ENCODE results near the gene LZTFL1. TPM values are rescaled to one million over a fixed set of nuclear protein-coding genes. Genes with fewer than 3 reads are reported as not detected.
"Not testable (repeated sequence)": the region's sequence is repeated elsewhere in the genome, so short reads cannot be mapped to it uniquely, and the experiment has no call there.

The LZTFL1 gene
- total RNA-seq, 1 donor from 2014 or later: 22.8 TPM

DNA sequence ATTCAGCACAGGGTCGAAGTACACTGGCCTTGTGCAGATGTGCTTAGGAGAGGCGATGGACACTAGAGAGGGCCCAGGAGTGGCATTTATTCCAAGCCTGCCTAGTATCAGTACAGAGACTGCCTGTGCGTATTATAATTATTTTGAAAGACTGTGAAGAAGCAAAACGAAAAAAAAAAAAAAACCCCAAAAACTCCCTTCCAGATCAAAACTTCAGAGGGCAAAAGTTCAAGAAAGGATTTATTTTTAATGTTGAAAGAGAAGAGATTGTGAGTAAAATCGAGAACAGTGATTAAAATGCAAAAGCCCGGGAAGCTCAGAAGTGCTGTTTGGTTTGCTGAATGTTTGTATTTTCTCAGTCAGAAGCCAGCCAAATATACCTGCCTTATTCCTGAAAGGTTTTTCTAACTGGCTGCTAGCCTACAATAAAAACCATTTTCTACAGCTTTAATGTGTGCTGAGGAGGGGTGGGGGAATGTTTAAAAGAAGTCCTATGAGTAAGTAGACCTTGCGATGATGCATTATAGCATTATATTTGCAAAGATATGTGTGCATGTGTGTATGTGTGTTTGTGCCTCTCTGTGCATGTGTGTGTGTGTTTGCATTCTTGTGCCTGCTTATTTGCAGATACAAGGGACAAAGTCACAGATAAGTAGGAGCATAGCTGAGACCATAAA, 19.3 kb upstream of the LZTFL1 start:
- Histone ChIP-seq H3K4me1 (no peaks in the 10 kb centered on the region), H3K27ac (no peak overlapping the region), H3K9me3 (no peaks in the 10 kb centered on the region), H3K4me3 (no peak overlapping the region), H3K36me3 (no peaks in the 10 kb centered on the region), H3K27me3 (no peaks in the 10 kb centered on the region)
- intact Hi-C loops (cut with DNase I): no loop called here
- ATAC-seq (no peak), DNase-seq (no peak)
- TF ChIP-seq, protein P1, sequence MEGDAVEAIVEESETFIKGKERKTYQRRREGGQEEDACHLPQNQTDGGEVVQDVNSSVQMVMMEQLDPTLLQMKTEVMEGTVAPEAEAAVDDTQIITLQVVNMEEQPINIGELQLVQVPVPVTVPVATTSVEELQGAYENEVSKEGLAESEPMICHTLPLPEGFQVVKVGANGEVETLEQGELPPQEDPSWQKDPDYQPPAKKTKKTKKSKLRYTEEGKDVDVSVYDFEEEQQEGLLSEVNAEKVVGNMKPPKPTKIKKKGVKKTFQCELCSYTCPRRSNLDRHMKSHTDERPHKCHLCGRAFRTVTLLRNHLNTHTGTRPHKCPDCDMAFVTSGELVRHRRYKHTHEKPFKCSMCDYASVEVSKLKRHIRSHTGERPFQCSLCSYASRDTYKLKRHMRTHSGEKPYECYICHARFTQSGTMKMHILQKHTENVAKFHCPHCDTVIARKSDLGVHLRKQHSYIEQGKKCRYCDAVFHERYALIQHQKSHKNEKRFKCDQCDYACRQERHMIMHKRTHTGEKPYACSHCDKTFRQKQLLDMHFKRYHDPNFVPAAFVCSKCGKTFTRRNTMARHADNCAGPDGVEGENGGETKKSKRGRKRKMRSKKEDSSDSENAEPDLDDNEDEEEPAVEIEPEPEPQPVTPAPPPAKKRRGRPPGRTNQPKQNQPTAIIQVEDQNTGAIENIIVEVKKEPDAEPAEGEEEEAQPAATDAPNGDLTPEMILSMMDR (IDR thresholded peaks at IDR 0.05): no peak

DNA sequence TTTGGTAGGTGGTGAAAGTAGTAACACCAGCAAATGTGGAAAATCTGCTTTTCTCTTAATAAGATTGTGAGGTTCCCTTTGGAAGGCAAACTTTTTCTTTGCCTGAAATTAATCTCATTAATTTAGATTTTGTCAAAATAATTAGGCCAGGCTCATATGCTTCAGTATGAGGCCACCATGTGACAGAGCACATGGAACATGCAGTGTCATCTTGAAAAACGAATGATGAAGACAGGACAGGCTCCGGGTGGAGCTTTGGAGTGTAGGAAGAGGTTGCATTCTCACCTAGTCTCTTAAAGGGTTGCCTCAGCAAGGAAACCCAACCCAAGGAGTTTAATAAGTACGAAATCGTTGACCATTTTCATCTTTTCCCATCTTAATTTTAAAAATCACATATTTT, 18.6 kb upstream of the LZTFL1 start:
- no peak overlapping the region for H3K27ac ChIP-seq
- H3K9me3 ChIP-seq: no peaks in the 10 kb centered on the region
- no peak for ATAC-seq

DNA sequence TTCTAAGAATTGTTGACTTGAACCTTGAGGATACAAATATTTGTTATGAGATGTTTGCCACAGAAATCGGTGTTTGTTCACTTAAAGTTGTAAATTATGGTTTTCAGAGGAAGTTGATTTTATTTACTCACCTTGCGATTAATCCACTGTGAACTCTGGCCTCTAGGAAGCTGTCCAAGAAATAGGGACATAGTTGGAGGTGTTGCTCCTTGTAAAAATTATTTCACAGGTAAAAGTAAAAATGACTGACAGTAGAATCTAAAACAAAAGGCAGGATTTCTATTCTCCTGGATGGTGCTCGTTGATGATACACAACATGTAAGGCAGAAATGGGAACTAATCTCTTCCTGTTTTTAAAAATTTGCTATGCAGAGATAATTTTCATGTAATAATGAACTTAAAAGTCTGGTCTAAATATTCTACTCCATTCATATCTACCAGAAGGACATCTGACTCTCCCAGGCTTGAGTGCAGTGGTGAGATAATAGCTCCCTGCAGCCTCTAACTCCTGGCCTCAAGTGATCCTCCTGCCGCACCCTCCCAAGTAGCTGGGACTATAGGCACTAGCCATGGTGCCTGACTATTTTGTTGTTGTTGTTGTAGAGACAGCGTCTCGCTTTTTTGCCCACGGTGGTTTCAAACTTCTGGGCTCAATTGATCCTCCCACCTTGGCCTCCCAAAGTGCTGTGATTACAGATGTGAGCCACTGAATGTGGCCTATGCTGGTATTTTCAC, 17.1 kb upstream of the LZTFL1 start:
- Histone ChIP-seq H3K4me3 (no peak overlapping the region), H3K9me3 (no peaks in the 10 kb centered on the region), H3K36me3 (no peaks in the 10 kb centered on the region), H3K27me3 (no peaks in the 10 kb centered on the region), H3K27ac (no peak overlapping the region), H3K4me1 (no peaks in the 10 kb centered on the region)
- TF ChIP-seq, protein P1 (IDR thresholded peaks at IDR 0.05): no peak
- ATAC-seq (no peak), DNase-seq (no peak)
- intact Hi-C loops (cut with DNase I): no loop called here

More for the DNA sequence above, 18.6 kb upstream of the LZTFL1 start:
- intact Hi-C loops (cut with DNase I): no loop called here
- Histone ChIP-seq H3K27me3 (no peaks in the 10 kb centered on the region), H3K36me3 (no peaks in the 10 kb centered on the region), H3K4me1 (no peaks in the 10 kb centered on the region), H3K4me3 (no peak overlapping the region)
- DNase-seq: no peak
- TF ChIP-seq, protein P1 (IDR thresholded peaks at IDR 0.05): no peak

DNA sequence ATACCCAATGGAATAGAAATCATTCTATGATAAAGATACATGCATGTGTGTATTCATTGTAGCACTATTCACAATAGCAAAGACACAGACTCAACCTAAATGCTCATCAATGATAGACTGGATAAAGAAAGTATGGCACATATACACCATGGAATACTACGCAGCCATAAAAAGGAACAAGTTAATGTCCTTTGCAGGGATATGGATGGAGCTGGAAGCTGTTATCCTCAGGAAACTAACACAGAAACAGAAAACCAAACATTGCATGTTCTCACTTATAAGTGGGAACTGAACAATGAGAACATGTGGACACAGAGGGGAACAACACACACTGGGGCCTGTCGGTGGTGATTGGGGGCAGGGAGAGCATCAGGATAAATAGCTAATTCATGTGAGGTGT, 15.1 kb upstream of the LZTFL1 start:
- H3K27me3 ChIP-seq; H3K27ac ChIP-seq; ATAC-seq; H3K36me3 ChIP-seq; DNase-seq; H3K4me3 ChIP-seq; H3K4me1 ChIP-seq; intact Hi-C loops (cut with DNase I); H3K9me3 ChIP-seq: not testable (repeated sequence)

DNA sequence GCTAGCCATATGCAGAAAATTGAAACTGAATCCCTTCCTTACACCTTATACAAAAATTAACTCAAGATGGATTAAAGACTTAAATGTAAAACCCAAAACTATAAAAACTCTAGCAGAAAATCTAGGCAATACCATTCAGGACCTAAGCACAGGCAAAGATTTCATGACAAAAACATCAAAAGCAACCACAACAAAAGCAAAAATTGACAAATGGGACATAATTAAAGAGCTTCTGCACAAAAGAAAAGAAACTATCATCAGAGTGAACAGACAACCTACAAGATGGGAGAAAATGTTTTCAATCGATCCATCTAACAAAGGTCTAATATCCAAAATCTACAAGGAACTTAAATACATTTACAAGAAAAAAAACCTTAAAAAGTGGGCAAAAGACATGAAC, 14.4 kb upstream of the LZTFL1 start:
- H3K27me3 ChIP-seq; H3K9me3 ChIP-seq; DNase-seq; H3K36me3 ChIP-seq; H3K4me3 ChIP-seq; H3K27ac ChIP-seq; intact Hi-C loops (cut with DNase I); H3K4me1 ChIP-seq; ATAC-seq: not testable (repeated sequence)

DNA sequence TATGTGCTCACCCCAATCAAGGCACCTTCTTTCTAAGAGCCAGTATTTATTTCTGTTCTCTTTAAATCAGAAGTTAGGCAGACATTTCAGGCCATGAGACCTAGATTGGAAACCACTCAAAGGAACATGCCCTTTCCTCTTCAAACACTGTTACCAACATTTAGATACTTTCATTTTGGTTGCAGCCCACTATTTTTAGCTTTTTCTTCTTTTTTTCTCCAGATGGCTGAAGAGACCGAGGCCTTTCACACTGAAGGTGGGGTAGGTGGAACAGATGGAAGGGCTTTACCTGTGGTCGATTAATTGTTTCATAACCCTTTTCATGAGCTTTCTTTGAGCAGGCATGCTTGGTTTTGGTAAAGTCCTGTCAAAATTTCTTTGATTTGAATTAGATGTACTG, 10.9 kb upstream of the LZTFL1 start:
- intact Hi-C loops (cut with DNase I): no loop called here
- ATAC-seq: no peak
- Histone ChIP-seq H3K4me1 (no peaks in the 10 kb centered on the region), H3K9me3 (no peaks in the 10 kb centered on the region), H3K27ac (no peak overlapping the region), H3K4me3 (no peak overlapping the region), H3K36me3 (no peaks in the 10 kb centered on the region), H3K27me3 (no peaks in the 10 kb centered on the region)
- DNase-seq: no peak
- TF ChIP-seq, protein P1 (IDR thresholded peaks at IDR 0.05): no peak
